Measurements from ENCODE around the gene RHEB.

Gene RHEB

DNA sequence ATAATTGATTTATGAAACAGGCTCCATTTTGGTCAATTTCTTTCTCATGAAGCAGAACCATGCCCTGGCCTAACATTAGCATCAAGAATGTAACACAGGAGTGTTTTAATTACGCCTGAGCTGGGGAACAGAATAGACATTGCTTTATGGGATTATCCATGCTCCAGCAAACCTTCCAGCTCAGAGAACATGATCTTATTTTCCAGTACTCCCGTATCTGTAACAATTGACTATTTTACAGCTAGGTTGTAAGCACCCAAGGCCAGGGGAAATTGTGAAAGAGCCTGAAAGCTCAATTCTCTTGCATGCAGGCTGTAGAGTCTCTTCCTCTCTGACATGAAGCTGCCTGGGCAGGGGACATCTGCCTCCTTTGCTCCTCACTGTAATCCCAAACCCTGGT lies 49.0 kb downstream of the RHEB start:
- DNase-seq (ENCODE audit: low read depth in 2 of 2): no peak

DNA sequence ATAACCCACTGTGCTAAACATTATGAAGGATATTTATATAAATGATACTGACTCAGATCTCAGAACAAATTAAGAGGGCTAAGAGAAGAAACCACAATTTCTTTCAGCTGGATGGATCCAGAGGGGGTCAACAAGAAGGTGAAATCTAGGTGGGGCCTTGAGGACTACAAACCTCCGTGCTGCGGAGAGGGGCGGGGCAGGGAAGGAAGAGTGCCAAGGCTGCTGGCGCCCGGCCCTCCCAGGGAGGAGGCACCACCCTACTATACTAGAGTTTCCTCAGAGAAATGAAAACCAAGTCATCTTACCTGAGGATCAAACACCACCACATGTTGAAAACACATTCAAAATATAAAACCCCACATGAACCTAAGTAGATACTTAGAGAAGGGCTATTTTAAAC lies 50.4 kb downstream of the RHEB start:
- no peak for DNase-seq (ENCODE audit: low read depth in 2 of 2)

DNA sequence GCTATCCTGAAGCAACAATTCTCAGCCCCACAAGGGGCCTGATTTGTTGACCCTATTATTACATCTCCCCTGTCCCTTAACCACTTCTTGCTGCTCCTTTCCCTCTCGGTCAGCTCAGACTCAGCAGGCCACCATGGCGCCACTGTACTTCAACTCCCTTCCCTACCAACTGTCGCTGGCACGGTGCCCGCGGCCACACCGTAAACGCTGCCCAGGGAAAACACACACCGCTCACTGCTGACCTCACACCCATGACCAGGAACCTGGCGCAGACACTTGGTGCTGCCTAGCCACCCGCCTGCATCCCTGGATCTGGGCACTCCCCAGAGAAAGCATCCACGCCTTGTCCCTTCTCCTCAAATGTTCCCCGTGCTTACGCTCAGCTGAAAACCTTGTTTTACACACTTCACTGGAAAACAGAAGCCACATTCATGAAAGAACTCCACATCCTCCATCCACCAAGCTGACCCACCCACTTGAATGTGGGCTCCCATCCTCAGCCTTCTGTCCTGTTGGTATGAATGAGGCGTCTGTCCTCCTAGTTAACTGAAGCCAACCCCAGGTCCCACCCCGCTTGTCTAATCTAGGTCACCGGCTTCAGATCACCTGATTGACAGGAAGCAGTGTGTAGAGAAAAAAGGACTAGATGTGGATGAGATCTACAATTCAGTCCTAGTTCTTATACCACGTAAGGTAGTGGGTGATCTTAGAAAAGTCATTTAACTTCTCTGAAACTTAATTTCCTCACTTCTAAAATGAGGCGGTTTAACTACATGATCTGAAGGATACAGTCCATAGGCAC lies 51.3 kb downstream of the RHEB start:
- DNase-seq (ENCODE audit: low read depth in 2 of 2): no peak

DNA sequence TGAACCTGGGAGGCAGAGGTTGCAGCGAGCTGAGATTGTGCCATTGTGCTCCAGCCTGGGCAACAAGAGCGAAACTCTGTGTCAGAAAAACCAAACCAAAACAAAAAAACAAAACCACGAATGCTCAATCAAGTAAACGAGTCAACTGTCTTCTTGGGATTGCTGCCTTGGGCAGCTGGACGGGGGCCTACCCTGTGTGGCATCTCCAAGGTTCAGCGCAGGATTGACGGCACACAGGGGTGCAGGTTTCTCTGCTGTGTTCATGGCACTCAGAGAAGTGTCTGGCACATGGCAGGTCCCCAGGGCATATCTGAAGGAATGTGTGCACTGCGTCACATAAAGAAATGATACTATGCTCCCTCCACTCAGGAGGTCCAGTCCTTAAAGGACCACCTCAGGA lies 54.5 kb downstream of the RHEB start:
- no peak for DNase-seq (ENCODE audit: low read depth in 2 of 2)

DNA sequence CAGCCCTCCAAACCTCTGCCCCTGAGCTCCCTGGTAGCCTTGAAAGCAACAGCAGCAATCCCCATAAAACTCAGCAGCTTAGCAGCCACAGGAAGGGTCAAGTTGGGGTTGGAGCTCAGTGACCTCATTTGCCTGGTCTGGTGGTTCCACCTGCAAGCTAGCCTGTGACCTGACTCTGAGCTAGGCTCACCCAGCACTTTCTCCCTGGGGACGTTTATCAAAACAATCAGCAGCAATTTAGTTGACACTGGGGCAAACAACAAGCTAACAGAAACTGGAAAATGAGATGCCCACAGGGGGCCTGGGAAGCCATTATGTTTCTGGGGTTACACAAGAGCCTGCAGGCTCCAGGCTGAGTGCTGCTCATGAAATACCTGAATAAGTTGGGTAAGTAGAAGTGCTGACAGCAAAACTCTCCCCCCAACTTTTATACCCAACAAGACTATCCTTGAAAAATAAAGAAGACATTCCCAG lies 57.4 kb downstream of the RHEB start:
- no peak for DNase-seq (ENCODE audit: low read depth in 2 of 2)

DNA sequence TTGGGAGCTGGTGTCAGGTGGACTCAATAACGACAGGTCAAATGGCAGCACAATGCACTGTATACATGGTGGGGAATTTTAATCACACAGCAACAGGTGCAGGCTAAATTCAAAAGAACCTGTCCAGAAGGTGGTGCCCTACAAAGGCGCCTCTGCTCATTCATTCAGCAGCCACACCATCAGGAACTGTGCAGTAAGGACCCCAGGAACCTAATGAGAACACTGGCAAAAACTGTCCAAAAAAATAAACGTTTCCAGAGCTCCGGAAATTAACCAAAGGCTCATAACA lies 57.8 kb downstream of the RHEB start:
- no peak for DNase-seq (ENCODE audit: low read depth in 2 of 2)

DNA sequence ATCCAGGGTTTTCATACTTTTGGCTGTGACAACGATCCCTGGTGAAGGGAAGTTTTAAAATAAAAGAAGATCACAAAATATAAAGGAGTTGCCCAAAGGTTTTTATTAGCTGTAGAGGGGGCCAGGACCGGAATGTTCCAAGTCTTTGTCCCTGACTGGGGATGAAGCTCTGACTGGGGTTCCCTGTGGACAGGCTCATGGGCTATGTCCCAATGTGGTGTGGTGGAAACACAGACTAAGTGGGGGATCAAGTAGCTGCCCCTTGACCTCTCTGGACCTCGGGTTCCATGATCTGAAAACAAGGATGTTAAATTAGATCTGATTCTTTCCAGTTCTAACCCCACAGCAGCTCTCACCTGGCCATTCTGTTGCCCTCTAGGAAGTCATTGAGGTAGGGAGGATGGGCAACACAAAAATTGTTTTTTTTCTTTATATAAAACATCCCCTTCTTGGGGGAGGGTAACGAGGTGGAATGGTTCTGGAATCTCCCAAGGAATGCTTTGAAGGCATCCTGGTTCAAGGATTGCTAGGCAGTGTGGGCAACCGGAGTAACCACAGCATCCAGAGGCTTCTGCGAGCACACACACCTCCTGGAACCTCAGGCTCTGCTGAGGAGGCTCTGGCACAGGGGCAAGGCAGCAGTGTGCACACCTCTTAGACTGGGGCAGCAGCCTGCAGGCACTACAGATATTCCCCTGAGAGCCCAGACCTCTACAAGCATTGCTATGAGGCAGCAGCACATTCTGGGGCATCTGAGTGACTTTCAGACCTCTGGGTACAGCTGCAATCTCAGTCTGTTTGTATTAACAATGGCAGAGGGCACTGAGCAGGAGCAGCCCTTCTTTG lies 58.4 kb downstream of the RHEB start:
- DNase-seq (ENCODE audit: low read depth in 2 of 2): no peak

DNA sequence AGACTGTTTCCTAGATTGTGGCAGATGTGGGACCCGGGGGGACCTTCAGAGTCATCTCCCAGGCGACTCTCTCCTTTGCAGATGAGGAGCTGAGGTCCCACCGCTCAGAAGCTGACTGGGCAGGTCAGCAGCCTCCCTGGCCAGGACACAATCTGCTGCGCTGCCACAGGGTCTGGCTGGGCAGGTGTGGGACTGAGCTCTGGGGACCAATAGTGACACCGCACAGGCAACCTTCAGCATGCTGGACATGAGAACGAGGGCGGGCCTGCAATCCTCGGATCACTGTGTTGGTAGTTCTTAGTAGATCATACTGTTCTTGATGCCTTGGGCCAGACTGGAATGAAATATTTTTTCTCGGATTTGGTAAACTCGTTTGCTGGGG lies 59.2 kb downstream of the RHEB start:
- no peak for DNase-seq (ENCODE audit: low read depth in 2 of 2)

DNA sequence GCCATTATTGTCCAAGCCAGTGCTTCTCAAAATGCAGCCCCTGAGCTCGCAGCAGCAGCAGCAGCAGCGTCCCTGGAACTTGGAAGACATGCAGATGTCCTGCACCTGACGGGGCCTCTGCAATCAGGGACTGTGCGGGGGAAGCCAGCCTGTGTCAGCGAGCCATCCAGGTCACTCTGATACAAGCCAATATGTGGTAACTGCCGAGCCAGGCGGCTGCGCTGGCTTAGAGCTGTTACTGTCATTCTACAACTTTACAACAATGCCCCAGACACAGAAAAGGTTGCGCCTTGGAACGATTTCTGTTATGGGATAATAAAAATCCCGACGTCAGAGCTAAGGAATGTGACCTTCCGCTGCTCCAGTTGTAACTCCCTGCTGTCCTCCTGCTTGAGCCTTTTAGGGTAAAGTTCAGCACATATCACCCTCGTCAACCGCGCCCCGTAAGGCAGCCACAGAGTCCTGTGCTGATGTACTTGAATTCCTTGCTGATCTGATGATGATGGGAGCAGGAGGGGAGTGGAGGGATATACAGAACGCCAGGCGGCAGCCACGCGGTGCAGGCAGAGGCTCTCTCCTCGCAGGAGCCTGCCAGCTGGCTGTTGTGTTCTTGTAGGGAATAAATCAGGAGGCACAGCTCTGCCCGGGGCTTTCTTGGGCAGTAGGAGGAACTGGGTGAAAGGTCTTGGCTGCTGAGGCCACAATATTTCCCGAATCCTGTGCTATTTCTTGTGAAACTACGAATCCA lies 59.8 kb downstream of the RHEB start:
- DNase-seq (ENCODE audit: low read depth in 2 of 2): no peak

DNA sequence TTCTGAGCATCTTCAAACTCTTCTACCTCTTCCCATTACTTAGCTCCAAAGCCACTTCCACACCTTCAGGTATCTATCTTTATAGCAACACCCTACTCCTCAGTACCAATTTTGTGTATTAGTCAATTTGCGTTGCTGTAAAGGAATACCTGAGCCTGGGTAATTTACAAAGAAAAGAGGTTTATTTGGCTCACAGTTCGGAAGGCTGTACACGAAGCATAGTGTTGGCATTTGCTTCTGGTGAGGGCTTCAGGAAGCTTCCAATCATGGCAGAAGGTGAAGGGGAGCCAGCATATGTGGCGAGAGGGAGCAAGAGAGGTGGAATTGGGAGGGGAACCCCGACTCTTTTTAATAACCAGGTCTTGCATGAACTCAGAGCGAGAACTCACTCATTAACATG lies 62.2 kb downstream of the RHEB start:
- no peak for DNase-seq (ENCODE audit: low read depth in 2 of 2)

DNA sequence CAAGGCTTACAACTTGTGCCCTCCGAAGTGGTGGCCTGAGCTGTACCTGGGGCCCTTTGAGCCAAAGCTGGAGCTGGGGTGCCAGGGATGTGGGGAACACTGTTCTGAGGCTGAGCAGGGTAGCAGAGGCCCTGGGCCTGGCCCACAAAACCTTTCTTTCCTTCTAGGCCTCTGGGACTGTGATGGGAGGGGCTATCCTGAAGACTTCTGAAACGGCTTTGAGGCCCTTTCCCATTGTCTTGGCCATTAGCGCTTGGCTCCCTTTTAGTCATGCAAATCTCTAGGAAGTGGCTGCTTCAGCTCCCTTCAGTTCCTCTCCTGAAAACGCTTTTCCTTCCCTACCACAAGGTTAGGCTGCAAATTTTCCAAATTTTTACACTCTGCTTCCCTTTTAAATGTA lies 62.9 kb downstream of the RHEB start:
- no peak for DNase-seq (ENCODE audit: low read depth in 2 of 2)

DNA sequence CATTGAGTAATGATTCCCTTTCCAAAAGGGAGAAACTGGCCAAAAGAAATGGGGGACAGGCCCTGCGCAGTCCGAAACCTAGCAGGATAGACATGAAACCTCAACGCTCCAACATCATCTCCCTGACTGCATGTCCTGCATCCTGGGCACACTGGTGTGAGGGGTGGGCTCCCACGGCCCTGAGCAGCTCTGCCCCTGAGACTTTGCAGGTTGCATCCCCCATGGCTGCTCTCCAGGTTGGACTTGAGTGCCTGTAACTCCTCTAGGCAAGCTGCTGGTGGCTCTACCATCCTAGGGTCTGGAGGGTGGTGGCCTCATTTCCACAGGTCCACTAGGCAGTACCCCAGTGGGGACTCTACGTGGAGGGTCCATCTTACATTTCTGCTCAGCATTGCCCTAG lies 63.4 kb downstream of the RHEB start:
- no peak for DNase-seq (ENCODE audit: low read depth in 2 of 2)

DNA sequence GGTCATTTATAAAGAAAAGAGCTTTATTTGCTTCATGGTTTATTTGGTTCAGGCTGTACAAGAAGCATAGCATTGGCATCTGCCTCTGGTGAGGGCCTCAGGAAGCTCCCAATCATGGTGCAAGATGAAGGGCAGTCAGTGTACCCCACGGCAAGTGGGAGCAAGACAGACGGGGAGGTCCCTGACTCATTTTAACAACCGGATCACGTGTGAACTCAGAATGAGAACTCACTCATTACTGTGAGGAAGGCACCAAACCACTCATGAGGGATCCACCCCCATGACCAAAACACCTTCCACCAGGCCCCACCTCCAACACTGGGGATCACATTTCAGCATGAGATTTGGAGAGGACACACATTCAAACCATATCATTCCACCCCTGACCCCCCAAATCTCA lies 64.0 kb downstream of the RHEB start:
- no peak for DNase-seq (ENCODE audit: low read depth in 2 of 2)

DNA sequence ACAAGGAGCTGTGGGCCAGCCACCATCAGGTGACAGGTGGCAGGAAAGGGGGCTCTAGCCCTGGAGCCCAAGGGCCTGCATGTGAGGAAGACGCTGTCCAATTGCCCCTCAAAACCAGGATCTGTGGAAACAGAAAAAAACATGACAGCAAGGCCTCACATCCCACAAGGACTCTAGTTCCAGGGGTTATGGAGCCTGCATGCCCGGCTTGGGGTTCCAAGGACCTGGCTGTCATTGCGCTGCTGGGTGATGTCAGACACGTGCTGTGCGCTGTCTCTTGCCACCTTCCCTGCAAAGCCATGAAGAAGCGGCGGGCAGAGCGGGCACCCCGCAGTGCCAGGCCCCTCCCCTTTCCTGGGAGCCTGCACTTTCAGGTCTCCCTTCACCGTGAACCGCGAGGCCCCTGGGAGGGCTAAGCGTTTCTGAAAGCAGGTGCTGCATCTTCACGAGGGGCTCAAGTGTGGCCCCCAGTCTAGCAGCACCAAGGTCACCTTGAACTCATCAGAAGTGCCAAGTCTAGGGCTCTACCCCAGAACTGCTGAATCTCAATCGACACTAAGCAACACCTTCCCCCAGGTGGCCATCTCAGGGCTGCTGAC lies 64.7 kb downstream of the RHEB start:
- DNase-seq (ENCODE audit: low read depth in 2 of 2): no peak

DNA sequence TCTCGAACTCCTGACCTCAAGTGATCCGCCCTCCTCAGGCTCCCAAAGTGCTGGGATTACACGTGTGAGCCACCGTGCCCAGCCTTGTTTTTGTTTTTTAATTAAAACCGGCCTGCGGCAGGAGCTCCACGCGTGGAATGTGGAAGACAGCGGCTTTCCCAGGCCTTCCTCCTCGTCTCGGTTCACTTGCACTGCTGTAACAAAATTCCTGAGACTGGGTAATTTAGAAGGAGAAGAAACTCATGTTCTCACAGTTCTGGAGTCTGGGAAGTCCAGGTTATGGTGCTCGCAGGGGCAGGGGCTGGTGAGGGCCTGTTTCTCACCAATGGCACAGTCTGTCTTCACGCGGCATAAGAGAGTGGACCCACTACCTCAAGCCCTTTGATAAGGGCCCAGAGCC lies 65.4 kb downstream of the RHEB start:
- DNase-seq (ENCODE audit: low read depth in 2 of 2): no peak

DNA sequence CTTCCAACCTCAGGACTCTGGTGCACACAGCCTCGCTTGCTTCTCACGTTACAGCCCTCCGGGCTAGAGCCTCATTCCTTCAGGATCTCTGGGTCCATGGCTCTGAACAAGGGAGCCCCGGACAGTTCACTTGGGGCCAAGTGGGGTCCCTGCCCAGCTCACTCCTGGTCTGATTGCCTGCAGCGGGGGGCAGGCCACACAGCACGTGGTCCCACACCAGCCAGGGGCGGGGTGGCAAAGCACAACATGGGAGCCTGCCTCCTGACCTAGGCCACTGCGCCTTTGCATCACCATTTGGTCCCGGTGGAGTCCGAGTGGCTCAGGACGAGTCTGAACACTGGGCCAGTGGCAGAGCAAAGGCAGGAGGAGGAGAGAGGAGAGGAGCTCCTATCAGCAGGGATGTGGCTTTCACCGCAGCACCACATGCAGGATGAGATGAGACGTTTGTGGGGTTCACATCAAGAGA lies 66.3 kb downstream of the RHEB start:
- DNase-seq (ENCODE audit: low read depth in 2 of 2): no peak

DNA sequence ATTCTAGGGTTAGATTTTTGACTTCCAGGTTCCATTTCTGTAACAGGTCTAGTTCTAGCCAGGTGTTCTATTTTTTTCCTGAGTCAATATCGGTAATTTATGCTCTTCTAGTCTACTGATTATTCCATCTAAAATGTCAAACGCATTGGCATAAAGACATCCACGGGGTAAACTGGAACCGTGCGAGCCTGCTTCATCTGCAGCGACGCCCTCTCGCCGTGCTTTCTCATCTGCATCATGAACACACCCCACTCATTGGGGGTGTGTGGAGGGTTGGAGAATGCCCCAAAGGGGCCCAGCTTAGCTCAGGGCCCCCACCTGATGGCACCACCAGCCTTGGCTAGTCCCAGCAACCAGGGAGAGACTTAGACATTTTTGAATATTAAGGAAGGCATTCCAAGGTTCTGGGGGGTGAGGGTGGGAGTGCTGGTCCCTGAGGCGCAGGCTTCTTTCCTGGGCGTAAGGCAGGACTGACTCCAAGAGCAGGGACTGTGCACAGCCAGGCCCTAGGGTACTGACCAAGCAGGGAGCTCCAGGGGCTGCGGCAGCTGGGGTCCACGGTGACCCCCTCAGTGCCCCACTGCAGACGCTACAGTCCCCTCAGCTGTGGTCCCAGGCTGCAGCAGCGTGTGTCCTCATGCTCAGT lies 66.9 kb downstream of the RHEB start:
- no peak for DNase-seq (ENCODE audit: low read depth in 2 of 2)

DNA sequence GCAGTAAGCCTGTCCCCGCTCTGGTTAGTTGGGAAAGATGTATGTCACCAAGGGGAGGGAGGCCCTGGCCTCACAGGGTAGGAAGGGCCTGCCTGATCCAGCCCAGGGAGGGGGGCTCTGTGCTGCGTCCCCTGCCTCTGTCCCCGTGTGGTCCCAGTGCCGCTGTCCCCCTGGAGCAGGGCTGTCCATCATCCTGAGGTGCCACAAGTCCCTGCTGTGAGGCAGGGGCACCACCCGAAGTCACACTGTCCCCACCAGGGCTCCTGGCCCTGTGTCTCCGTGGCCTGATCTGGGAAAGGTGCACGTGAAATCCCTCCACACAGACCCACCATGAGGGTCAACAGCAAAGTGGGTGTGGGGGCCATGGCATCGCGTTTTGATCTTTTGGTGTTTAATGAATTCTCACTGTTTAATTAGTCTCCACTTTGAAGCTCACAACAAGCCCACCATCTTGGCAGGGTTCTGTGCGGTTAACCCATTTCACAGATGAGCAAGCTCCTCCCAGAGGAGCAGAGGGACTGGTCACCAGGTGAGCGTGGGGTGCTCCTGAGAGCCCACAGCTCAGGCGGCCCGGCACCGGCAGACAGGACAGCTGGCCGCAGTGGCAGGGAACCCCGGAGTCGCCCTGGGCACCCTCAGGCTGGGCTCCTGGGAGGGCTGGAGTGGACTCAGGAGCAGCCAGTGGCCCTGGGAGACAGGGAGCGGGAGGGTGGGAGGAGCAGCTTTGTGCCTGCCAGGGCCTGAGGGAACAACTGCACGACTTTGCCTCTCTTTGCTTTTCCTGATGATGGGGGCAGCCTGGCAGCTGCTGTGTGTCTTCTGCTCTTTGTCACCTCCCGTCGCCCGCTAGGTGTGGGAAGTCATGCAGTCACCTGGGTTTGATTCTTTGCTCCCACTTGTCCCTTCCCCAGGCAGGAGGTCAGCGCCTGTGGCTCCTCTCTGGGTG lies 67.8 kb downstream of the RHEB start:
- no peak for DNase-seq (ENCODE audit: low read depth in 2 of 2)

DNA sequence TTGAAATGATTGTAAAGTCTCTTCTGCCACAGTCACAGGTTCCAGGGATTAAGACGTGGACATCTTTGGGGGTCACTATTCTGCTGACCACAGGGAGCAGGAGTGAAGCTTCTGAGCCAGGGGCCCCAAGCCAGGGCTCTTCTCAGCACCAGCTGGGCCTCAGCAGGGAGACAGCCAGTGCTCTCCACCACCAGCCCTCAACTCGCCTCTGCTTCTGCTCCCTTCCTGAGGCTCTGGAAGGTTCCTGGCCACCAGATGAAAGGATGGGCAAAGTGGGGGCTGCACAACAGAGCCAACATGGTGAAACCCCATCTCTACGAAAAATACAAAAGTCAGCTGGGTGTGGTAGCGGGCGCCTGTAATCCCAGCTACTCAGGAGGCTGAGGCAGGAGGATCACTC lies 68.5 kb downstream of the RHEB start:
- DNase-seq (ENCODE audit: low read depth in 2 of 2): no peak

DNA sequence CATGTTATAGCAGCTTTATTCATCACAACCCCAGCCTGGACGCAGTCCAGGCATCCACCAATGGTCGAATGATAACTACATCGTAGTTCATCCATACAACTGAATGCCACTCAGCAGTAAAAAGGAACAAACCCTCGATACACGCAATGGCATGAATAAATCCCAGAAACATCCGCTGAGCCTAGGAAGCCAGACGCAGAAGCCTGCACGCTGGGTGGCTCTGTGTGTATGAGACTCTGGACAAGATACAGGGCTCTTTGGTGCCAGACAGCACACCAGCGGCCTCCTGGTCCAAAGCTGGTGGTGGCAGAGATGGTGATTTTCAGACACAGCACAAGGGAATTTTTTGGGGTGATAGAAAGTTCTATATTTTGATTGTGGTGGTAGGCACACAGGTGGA lies 69.7 kb downstream of the RHEB start:
- DNase-seq (ENCODE audit: low read depth in 2 of 2): no peak
